ENCODE results near the gene CAPN9.

- TF ChIP-seq CTCF (optimal IDR thresholded peaks at IDR 0.05 in 1 of 3, IDR thresholded peaks at IDR 0.05 in 1 of 3, conservative IDR thresholded peaks at IDR 0.05 in 1 of 3; ENCODE audit: extremely low read depth in 1 of 3, insufficient read depth in 2 of 3, low read length in 3 of 3), result no peak
- no peak for TF ChIP-seq EZH2 (IDR thresholded peaks at IDR 0.05; ENCODE audit: low read length)
Measured at GRCh38 chr1:230820568-230820967, 73.4 kb downstream of the CAPN9 start.
